NCI-H1436 treated with DMSO at 0.1 percent for 48 hours (cell line): ENCODE results near the gene FSTL5.
"Not testable (repeated sequence)": the region's sequence is repeated elsewhere in the genome, so short reads cannot be mapped to it uniquely, and the experiment has no call there.

Experiments
- DNase-seq: peaks from one replicate; lab custom pipeline; 2025; lab: John Stamatoyannopoulos, UW

FSTL5 gene

GRCh38 chr4:162163892-162164759 is at the start of gene FSTL5:
Gene FSTL5, minus strand, starts transcription at chr4:162164000. Its CDS starts 52,604 bp downstream, at chr4:162111396.
- no peak for DNase-seq

GRCh38 chr4:162209706-162210105 is 45.9 kb upstream of the FSTL5 start:
- DNase-seq = no peak

- not testable (repeated sequence) for DNase-seq
Observed at GRCh38 chr4:162203478-162203877, 39.7 kb upstream of the FSTL5 start.

GRCh38 chr4:162201673-162202072 is 37.9 kb upstream of the FSTL5 start:
- DNase-seq = no peak

GRCh38 chr4:162170509-162170908 is 6.7 kb upstream of the FSTL5 start:
- DNase-seq = no peak

GRCh38 chr4:162164906-162165510 is 1.2 kb upstream of the FSTL5 start:
- no peak for DNase-seq

- DNase-seq = no peak
Observed at GRCh38 chr4:162162672-162163071, 1.1 kb downstream of the FSTL5 start.

- DNase-seq = no peak
Observed at GRCh38 chr4:162157241-162157640, 6.6 kb downstream of the FSTL5 start.

GRCh38 chr4:162154862-162155540 is 8.8 kb downstream of the FSTL5 start:
- DNase-seq = no peak

- DNase-seq = no peak
Observed at GRCh38 chr4:162151850-162152249, 11.9 kb downstream of the FSTL5 start.

GRCh38 chr4:162151386-162151785 is 12.4 kb downstream of the FSTL5 start:
- DNase-seq = no peak

GRCh38 chr4:162149644-162150043 is 14.2 kb downstream of the FSTL5 start:
- no peak for DNase-seq

GRCh38 chr4:162140051-162140683 is 23.6 kb downstream of the FSTL5 start:
- DNase-seq = no peak

- no peak for DNase-seq
Observed at GRCh38 chr4:162139412-162139811, 24.4 kb downstream of the FSTL5 start.

- DNase-seq = no peak
Observed at GRCh38 chr4:162131256-162131655, 32.5 kb downstream of the FSTL5 start.

- no peak for DNase-seq
Observed at GRCh38 chr4:162126729-162127128, 37.1 kb downstream of the FSTL5 start.

- no peak for DNase-seq
Observed at GRCh38 chr4:162117051-162117450, 46.7 kb downstream of the FSTL5 start.

GRCh38 chr4:162116095-162116779 is 47.6 kb downstream of the FSTL5 start:
- DNase-seq = no peak

- no peak for DNase-seq
Observed at GRCh38 chr4:162115333-162115732, 48.5 kb downstream of the FSTL5 start.

GRCh38 chr4:162111078-162111477 is 52.7 kb downstream of the FSTL5 start:
- no peak for DNase-seq

- no peak for DNase-seq
Observed at GRCh38 chr4:162104459-162105124, 59.2 kb downstream of the FSTL5 start.
